ENCODE results near the gene ELP4. TPM values are rescaled to one million over a fixed set of nuclear protein-coding genes. Genes with fewer than 3 reads are reported as not detected.

The ELP4 gene
- total RNA-seq, 1 donor from 2014 or later, result 17.3 TPM

- DNase-seq (ENCODE audit: extremely low read depth, low read depth, low spot score), result no peak
Observed at GRCh38 chr11:31819621-31820437, 310.3 kb downstream of the ELP4 start.

GRCh38 chr11:31820438-31820818, 310.9 kb downstream of the ELP4 start:
- DNase-seq (ENCODE audit: extremely low read depth, low read depth, low spot score), result no peak

GRCh38 chr11:31821235-31821764, 311.7 kb downstream of the ELP4 start:
- no peak for DNase-seq (ENCODE audit: extremely low read depth, low read depth, low spot score)

DNA sequence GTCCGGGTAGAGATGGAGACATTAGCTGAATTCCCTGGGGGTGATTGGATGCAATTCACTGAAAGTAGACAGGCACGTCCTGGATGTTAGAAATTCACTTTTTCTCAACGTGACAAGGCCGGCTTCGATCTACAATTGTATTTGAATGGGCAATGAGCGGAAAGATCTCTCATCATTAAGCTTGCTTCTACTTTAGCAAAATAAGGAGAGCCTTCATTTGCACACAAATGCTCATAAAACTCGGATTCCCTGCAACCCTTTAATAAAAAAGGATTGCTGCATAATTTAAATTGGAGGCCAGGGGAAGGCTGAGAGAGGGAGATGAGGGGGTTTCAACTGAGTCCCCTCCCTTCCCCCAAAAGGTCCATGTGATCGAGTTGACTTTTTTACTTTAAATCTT, 312.2 kb downstream of the ELP4 start:
- DNase-seq (ENCODE audit: extremely low read depth, low read depth, low spot score), result no peak

DNA sequence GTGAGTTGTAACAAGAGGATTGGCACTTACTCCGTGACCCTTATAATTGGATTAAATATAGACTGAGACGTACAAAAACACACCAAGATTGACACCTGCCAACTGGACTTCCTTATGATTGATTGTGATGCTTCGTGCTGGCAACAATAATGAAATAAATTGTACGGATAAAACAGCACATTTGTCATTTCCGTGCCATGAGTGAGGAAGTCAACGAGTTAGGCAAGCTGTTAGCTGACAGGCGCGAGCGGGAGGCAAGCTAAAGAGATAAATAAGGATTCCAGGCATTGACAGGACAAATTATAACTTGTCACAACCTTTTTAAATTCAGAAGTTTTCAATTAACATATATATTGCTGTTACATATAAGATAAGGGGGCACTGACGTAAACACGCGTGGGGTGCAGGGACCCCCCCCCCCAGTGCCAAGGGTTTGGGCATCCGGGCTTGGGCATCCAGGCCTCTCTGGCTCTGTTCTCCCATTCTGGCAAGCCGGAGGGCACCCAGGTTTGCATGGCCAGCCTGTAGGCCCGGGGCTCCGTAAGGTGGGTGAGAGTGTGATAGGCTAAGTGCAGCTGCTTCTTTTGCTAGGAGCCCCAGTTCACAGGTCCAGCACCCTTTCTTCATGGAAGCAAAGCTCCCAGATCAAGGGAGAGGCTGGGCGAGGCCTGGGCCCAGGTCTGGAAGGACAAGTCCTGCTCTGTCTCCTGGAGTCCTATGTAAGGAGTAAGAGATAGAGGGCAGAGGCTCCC, 312.8 kb downstream of the ELP4 start:
- DNase-seq (ENCODE audit: extremely low read depth, low read depth, low spot score), result no peak

DNA sequence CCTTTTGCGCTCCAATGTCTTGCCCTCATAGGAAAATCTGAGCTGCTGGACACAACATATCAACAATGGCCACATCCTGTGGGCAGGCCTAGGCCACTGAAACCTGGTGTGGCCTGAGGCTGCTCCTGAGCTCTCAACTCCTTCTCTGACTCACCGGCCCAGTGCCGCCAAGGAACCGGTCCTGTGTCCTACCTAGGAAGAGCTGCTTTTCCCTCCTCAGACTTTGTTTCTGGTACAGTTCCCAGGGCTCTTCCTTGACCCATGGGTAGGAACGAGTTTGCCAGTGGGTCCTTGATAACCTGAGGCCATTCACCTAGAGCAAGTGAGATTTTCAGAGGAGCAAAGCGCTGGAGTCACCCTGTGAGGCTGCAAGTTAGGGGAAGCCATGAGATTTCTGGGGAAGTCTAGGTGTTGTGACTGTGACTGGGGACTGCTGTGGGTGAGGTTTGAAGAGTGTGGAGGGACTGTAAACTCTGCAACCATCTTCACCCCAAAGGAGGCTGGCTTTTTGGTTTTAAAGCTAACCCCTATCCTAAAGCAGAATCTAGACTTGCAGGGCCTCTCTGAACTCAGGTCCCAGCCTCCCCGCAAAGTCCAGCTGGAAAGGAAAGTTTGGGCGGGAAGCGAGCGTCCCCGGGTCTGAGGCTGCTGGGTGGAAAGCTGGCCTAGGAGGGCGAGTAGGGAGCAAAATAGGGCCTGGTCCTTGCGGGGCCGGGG, 313.5 kb downstream of the ELP4 start:
- DNase-seq (ENCODE audit: extremely low read depth, low read depth, low spot score), result no peak

DNA sequence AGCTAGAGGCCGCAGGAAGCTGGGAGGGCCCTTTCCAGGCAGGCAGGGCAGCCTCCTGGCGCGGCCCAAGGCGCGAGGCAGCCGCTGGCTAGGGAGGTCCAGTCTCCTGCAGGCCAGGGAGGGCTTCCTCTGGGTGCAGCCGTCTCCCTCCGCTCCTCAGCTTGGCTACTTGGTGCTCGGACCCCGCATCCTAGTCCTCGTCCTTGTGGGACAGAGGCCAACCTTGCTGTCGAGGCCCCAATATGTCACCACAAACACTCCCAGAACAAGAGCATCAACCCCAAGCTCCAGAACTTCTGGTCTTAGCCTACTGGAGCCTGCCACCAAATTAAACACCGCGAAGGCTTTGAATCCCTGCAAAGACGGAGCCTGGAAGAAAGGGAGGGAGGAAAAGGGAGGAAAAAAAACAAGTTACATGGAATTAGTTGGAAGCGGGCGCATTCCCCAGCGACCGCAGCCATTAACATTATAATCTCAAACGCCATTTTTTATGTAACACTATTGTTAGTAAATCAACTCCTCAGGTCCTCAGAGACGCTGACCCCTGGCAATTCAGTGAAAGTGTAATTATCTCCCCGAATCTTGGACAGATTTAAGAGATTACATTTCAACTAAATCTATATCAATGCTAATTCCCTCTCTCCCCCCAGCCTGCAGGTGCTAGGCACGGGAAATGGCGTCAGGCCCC, 314.2 kb downstream of the ELP4 start:
- DNase-seq (ENCODE audit: extremely low read depth, low read depth, low spot score), result no peak

DNA sequence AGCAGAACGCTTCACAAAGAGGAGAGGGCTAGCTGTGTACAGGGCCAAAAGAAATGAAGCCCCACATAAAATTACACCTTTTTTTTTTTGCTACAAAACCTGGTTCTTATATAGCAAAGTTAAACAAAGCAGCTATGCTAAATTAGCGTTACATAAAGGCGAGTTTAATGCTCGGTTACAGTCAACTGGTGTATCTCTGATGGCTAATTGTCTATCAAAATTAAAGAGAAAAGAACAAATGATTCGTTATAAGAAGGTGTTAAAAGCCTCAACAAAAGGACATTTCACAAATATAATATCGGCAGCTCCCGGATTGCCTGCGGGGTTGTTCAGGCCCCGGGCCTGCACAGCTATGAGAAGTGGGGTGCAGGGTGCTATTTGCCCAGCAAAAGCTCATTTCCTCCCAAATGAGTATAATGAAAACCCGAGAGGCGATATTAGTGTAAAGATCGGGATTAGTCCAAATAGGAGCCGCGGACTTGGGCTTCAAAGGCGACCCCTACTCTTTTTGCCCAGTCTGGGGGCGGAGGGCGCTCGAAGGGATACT, 314.8 kb downstream of the ELP4 start:
- no peak for DNase-seq (ENCODE audit: extremely low read depth, low read depth, low spot score)

DNA sequence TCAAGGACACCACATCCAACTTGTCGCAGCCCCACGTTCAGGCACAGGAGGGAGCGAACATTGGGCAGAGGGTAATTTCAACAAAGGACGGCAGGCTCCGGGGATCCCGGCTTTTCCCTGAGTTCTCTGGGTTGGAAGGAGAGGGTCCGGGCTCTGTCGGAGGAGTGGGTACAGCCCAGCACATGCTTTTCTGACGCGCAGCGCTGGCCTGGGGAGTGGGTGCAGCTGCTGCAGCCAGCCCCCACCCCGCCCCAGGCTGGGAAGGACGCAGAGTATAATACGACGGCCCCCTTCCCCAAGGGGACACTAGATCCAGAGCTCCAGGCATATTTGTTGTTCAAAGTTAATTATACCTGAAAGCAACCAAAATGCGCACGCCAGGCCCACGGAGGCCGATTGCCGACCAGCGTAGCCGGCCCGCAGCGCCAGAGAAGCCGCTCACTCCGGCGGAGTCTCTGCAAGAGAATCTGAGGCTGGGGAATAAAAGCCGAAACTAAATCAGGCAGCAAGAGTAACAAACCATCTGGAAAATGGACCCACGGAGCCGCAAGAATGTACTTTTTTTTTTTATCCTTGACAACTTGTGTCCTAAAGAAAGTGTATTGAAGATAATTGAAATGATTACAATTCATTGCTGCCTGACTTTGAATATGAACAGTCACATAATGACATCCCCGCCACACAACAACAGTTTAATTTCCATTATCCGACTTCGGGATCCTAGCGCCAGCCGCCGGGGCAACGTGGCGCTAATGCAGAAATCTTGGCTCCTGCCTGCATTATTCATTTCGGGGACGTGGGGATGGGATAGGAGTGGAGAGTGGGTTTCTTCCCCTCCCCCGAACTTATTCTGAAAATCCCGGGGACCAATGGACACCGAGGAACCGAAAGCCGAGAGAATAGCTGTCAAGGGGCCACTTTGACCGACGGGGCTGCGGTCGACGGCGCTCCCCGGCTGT, 315.6 kb downstream of the ELP4 start:
- DNase-seq (ENCODE audit: extremely low read depth, low read depth, low spot score), result no peak

DNA sequence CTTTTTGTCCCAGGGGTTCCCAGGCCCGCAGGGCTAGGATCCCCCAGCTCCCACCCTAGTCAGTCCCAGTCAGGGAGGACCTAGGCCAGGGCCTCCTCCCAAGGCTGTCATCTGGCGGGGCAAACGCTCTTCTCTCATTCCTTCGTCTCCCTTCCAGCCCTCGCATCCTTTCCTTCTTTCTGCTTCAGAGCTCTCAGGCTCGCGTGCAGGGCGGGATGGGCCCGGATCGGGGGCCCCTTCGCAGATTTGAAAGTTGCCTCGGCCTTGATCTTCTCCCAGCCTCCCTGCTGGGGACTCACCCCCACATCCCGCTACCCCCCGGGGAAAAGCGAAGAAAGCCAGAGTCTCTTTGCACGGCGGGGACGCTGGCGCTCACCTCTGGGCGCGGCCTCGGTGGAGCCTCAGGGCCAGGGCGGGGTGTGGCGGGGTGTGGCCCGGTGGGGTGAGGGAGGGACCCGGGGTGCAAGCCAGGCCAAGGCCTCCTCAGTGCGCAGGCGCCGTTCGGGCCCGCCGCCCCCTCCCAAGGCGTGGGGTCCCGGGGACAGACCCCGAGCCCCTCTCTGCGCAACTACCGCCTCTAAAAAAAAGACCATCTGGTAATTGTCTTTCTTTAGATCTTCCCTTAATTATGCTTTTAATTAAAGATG, 316.4 kb downstream of the ELP4 start:
- no peak for DNase-seq (ENCODE audit: extremely low read depth, low read depth, low spot score)

DNA sequence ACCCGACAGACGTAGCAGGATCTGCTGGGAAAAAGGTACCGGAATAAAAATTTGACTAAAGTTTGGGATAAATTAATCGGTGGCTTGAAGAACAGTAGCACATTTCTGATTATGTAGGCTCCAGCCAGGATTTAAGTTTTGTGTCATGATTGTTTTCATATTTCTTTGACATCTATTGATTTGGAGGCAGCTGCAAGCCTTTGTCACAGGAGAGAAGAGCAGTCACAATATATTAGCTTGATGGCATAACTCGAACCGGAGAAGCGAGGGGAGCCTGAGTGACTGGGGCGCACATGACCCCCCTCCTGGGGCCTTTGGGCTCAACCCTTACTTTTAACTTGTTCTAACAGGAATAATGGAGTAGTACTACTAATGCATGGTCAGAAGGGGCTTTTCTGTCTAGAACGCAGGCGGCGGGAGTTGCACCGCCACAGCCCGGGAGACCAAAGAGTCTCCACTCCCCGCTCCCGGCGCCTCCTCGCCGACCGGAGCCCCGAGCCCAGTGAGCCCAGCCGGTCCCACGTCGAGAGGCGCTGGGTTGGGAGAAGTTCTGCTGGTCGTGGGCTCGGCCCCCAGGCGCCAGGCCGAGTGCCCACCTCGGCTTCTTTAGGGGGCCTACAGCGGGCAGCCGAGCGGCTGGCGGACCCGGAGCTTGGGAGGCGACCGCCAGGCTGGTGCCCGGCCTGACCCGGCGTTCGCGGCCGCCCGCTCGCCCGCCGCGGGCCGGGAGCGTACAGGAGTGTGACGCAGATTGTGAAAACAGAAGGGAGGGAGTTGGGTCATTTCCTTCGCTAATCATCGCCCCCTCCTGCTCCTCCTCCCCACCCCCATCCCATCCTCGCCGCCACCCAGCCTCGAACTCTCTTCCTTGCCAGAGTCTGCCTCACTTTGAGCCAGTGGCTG, 317.2 kb downstream of the ELP4 start:
- no peak for DNase-seq (ENCODE audit: extremely low read depth, low read depth, low spot score)

GRCh38 chr11:31827455-31828206, 318.1 kb downstream of the ELP4 start:
- no peak for DNase-seq (ENCODE audit: extremely low read depth, low read depth, low spot score)

GRCh38 chr11:31828217-31828616, 318.6 kb downstream of the ELP4 start:
- DNase-seq (ENCODE audit: extremely low read depth, low read depth, low spot score), result no peak

- no peak for DNase-seq (ENCODE audit: extremely low read depth, low read depth, low spot score)
Observed at GRCh38 chr11:31830406-31830805, 320.8 kb downstream of the ELP4 start.

- DNase-seq (ENCODE audit: extremely low read depth, low read depth, low spot score), result no peak
Observed at GRCh38 chr11:31834237-31834636, 324.7 kb downstream of the ELP4 start.

Measured in glomerular endothelial cell (primary cell).